Natural killer cell (primary cell): ENCODE measurements around the gene PPRC1. TPM values are rescaled to one million over a fixed set of nuclear protein-coding genes. Genes with fewer than 3 reads are reported as not detected.
"Not testable (repeated sequence)": the region's sequence is repeated elsewhere in the genome, so short reads cannot be mapped to it uniquely, and the experiment has no call there.

Experiments
- ATAC-seq, 3 donors: fragments of 150-1000 bp in 2 of 3; fragments of 200-7000 bp in 1 of 3; cut with Tn5 transposase; 1 replicate in 1 of 3; 2 replicates in 2 of 3; pipeline ENCODE4 v1.10.0; 2021; ENCODE audit warnings: mild to moderate bottlenecking in 2 of 3, moderate library complexity in 2 of 3
- DNase-seq, 2 donors: peaks; one replicate each; pipeline versions ENCODE4 v3.0.0 to v3.0.0-alpha.2; 2013 to 2021; ENCODE audit warnings: mixed read lengths in 1 of 2
- H3K27ac ChIP-seq: one replicate; pipeline ENCODE4 v1.5.1; 2013; ENCODE audit warnings: mild to moderate bottlenecking, low read length
- H3K27me3 ChIP-seq: one replicate; pipeline ENCODE4 v1.6.1; 2013; ENCODE audit warnings: low read length; ENCODE audit not compliant: control insufficient read depth, insufficient read depth
- H3K36me3 ChIP-seq: one replicate; pipeline ENCODE4 v1.6.1; 2013; ENCODE audit warnings: low read length; ENCODE audit not compliant: control insufficient read depth, insufficient read depth
- H3K4me1 ChIP-seq: one replicate; pipeline ENCODE4 v1.6.1; 2013; ENCODE audit warnings: low read length; ENCODE audit not compliant: control insufficient read depth, insufficient read depth
- H3K4me3 ChIP-seq: one replicate; pipeline ENCODE4 v1.5.1; 2013; ENCODE audit warnings: low read length
- H3K9me3 ChIP-seq: one replicate; pipeline ENCODE4 v1.6.1; 2013; ENCODE audit warnings: low read length; ENCODE audit not compliant: control insufficient read depth, insufficient read depth
- H3K27ac Mint-ChIP-seq, 2 donors: one replicate each; pipeline ENCODE4 v1.8.0; 2022; ENCODE audit warnings: mild to moderate bottlenecking in 2 of 2, mixed read lengths in 2 of 2, moderate library complexity in 1 of 2
- H3K27me3 Mint-ChIP-seq, 2 donors: one replicate each; pipeline ENCODE4 v1.8.0; 2022; ENCODE audit warnings: low read depth in 2 of 2, mixed read lengths in 2 of 2
- H3K36me3 Mint-ChIP-seq: one replicate; pipeline ENCODE4 v1.8.0; 2022; ENCODE audit warnings: mixed read lengths
- H3K4me1 Mint-ChIP-seq, 2 donors: one replicate each; pipeline ENCODE4 v1.8.0; 2022; ENCODE audit warnings: mixed read lengths in 2 of 2
- H3K4me3 Mint-ChIP-seq: one replicate; pipeline ENCODE4 v1.8.0; 2022; ENCODE audit warnings: mild to moderate bottlenecking, moderate library complexity, mixed read lengths
- H3K9me3 Mint-ChIP-seq, 2 donors: one replicate each; pipeline ENCODE4 v1.8.0; 2022; ENCODE audit warnings: mixed read lengths in 2 of 2
- CTCF ChIP-seq: fragments of 200-600 bp; IDR thresholded peaks from one replicate; pipeline ENCODE4 v1.8.0; 2022; ENCODE audit warnings: antibody characterized with exemption
- WGBS: methylation state at CpG from one replicate; pipeline ENCODE4 v1.1.7; 2013; ENCODE audit warnings: missing lambda C conversion rate; ENCODE audit not compliant: insufficient coverage; 5-methylcytosine and 5-hydroxymethylcytosine counted together
- intact Hi-C: fragments of 100-400 bp; cut with micrococcal nuclease; formaldehyde crosslinking; loops from one replicate; pipeline ENCODE4 v1.14.2; 2022
- total RNA-seq, 4 donors: library from RNA; stranded (reverse); fragments of 120-200 nt in 1 of 4; gene quantifications; one replicate each; pipeline versions ENCODE4 v1.2.3 to v1.2.4, GENCODE V29; 2013 to 2022

The PPRC1 gene
- total RNA-seq, 3 donors from 2014 or later (not counting 1 experiment from before 2014, with no cell fraction given): 29.1 to 48.0 (median 37.7) TPM

DNA sequence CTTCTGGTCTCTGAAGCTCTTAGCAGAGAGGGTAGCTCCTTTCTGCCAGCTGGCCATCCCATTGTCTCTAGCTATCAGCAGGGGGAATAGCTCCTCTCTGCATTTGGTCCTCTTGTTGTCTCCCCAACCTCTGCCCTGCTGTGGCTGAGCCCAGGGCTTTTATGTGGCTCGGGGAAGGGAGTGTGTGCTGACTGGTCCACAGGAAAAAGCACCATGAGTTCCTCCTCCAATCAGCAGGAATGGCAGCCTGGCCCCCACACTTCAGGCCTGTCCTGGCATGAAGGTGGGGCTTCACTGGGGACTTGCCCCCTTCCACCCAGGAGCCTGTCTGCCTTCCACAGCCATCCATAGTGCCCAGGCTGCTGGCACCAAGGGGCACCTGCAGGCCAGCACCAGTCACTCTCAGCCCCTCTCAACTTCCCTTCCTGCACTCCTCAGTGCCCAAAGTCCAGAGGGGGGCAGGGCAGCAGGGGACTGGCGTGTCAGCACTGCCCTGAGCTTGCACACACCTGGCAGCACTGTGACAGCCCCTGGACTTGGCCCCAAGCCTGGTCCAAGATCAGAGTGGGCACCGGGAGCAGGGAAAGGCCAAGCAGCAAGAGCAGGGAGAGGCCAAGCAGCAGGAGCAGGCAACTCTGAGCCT is 55.6 kb downstream of the PPRC1 start:
- Histone ChIP-seq H3K4me1 (peaks cover 14% of the 10 kb centered on the region), H3K9me3 (no peaks in the 10 kb centered on the region), H3K36me3 (no peaks in the 10 kb centered on the region), H3K27me3 (no peaks in the 10 kb centered on the region), H3K27ac (no peak overlapping the region), H3K4me3 (no peak overlapping the region)
- H3K9me3 Mint-ChIP-seq: no peaks in the 10 kb centered on the region
- no peaks in the 10 kb centered on the region for H3K36me3 Mint-ChIP-seq
- no peak for DNase-seq
- 88% methylated on average over 3 of the region's 3 CpGs for WGBS
- TF ChIP-seq CTCF: no peak
- no peaks in the 10 kb centered on the region for H3K27me3 Mint-ChIP-seq
- intact Hi-C loops: no loop called here
- H3K4me1 Mint-ChIP-seq: peaks cover 10% of the 10 kb centered on the region in 2 donors
- no peak overlapping the region for H3K4me3 Mint-ChIP-seq
- ATAC-seq: no peak
- H3K27ac Mint-ChIP-seq: peak overlapping the region in 1 of 2 donors; percentile 87

DNA sequence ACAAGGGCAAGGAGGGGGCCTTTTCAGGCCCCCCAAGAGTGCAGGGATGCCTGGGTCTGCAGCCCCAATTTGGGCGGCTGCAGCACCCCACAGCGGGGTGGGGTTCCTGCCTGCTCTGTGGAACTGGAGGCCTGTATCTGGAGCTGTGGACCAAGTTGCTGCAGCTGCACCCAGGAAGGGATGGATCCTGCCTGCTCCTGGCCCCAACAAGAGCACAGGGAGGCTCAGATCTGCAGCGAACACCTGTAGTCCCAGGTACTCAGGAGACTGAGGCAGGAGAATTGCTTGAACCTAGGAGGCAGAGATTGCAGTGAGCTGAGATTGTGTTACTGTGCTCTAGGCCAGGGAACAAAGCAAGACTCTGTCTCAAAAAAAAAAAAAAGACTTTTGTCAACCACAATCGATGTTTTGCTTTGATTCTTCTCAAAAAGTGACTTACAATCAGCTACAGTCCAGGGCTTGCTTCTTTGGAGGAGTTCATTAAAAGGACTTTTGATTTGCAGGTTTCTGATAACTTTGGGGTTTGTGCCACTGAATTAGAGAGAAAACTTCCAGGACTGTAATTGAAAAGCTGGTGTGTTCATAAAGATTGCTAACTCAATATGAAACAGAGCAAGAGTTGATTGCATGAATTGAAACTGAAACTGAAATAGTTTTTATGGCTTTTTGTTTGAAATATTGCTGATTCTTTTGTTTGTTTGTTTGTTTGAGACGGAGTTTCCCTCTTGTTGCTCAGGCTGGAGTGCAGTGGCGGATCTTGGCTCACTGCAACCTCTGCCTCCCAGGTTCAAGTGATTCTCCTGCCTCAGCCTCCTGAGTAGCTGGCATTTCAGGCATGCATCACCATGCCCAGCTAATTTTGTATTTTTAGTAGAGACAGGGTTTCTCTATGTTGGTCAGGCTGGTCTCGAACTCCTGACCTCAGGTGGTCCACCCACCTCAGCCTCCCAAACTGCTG is 56.4 kb downstream of the PPRC1 start:
- H3K4me1 Mint-ChIP-seq, H3K9me3 Mint-ChIP-seq, H3K27me3 ChIP-seq, H3K36me3 Mint-ChIP-seq, H3K36me3 ChIP-seq, intact Hi-C loops, H3K4me3 ChIP-seq, H3K9me3 ChIP-seq, H3K27me3 Mint-ChIP-seq: not testable (repeated sequence)
- peak overlapping the region; percentile 74 to 87 for H3K27ac Mint-ChIP-seq
- 76% methylated on average over 6 of the region's 7 CpGs for WGBS
- peaks cover 14% of the 10 kb centered on the region for H3K4me1 ChIP-seq
- peak overlapping the region; percentile 68 for H3K4me3 Mint-ChIP-seq
- peak overlapping the region; percentile 14 for H3K27ac ChIP-seq
- DNase-seq (peak in 1 of 2 donors; percentile 36), ATAC-seq (peak; percentile 54 to 73 (median 69))

- Mint-ChIP-seq H3K27me3 (no peaks in the 10 kb centered on the region), H3K36me3 (no peaks in the 10 kb centered on the region), H3K4me1 (peaks cover 10% of the 10 kb centered on the region in 2 donors), H3K27ac (no peak overlapping the region), H3K9me3 (no peaks in the 10 kb centered on the region), H3K4me3 (no peak overlapping the region)
- no peak overlapping the region for H3K27ac ChIP-seq
- H3K36me3 ChIP-seq: no peaks in the 10 kb centered on the region
- DNase-seq (no peak), ATAC-seq (no peak)
- WGBS: 90% methylated on average over 7 of the region's 7 CpGs
- TF ChIP-seq CTCF: no peak
- H3K27me3 ChIP-seq: no peaks in the 10 kb centered on the region
- no peaks in the 10 kb centered on the region for H3K9me3 ChIP-seq
- no peak overlapping the region for H3K4me3 ChIP-seq
- intact Hi-C loops: no loop called here
- peaks cover 14% of the 10 kb centered on the region for H3K4me1 ChIP-seq
Measured at GRCh38 chr10:102191956-102192355, 59.1 kb downstream of the PPRC1 start.

DNA sequence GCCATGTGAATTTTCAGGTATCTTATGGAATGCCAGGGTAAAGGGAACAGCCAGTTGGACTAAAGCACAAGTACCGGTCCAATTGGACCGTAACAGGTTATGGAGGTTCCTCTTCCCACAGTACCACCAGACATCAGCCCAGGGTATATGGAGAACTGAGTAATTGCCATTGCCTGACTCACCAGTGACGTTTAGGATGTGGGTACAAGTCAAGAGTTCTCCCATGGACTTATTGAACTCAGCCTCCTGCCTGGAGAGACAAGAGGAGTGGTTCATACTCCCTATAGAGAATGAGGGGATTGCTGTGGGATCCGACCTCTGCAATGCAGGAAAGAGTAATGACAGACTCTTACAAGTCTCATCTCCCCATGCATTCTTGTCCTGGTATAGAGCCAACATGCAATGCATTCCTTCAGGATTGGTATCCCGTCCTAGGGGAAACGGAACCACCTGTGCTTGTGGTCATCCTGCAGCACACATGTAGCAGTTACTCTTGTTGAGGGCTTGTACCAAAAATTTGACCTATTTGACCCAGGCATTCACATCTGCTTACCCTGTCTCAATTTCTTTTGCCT is 62.5 kb downstream of the PPRC1 start:
- no peak for TF ChIP-seq CTCF

More for the DNA sequence above, 62.5 kb downstream of the PPRC1 start:
- Mint-ChIP-seq H3K4me3 (no peak overlapping the region), H3K9me3 (no peaks in the 10 kb centered on the region), H3K27me3 (peaks cover 0 to 2% of the 10 kb centered on the region in 2 donors), H3K4me1 (no peaks in the 10 kb centered on the region), H3K36me3 (no peaks in the 10 kb centered on the region), H3K27ac (no peak overlapping the region)
- DNase-seq: no peak
- no peak overlapping the region for H3K4me3 ChIP-seq
- WGBS: 82% methylated on average over 6 of the region's 6 CpGs
- H3K9me3 ChIP-seq: no peaks in the 10 kb centered on the region
- no peak overlapping the region for H3K27ac ChIP-seq
- no peaks in the 10 kb centered on the region for H3K27me3 ChIP-seq
- H3K4me1 ChIP-seq: no peaks in the 10 kb centered on the region
- H3K36me3 ChIP-seq: no peaks in the 10 kb centered on the region
- intact Hi-C loops: no loop called here
- ATAC-seq: no peak
